HEK293 (cell line): ENCODE results near the gene GHRHR.

Experiments used
- CTCF ChIP-seq: fragments of 450-650 bp; formaldehyde crosslinking; IDR thresholded peaks from 2 replicates; pipeline ENCODE4 v1.5.1; 2016; ENCODE audit warnings: missing biosample characterization, missing genetic modification characterization
- ZNF747 ChIP-seq: fragments of 450-650 bp; formaldehyde crosslinking; IDR thresholded peaks from 2 replicates; pipeline ENCODE4 v1.5.1; 2016; ENCODE audit warnings: missing biosample characterization, missing genetic modification characterization

- no peak for TF ChIP-seq ZNF747
- TF ChIP-seq CTCF = no peak
Observed at GRCh38 chr7:30925913-30926312, 37.8 kb upstream of the GHRHR start.
